OCI-LY7 (cell line): ENCODE data around the gene RNF144A.

Experiments used
- CTCF ChIP-seq: fragments of 200-600 bp; sonication (generic); conservative IDR thresholded peaks from 2 replicates; pipeline ENCODE4 v1.5.1; 2014; ENCODE audit warnings: mild to moderate bottlenecking, antibody characterized with exemption, low read length, moderate library complexity, mixed read lengths
- EZH2phosphoT487 ChIP-seq: fragments of 200-600 bp; sonication (generic); IDR thresholded peaks from 2 replicates; pipeline ENCODE4 v1.6.1; 2018; ENCODE audit warnings: low read depth, borderline replicate concordance, mild to moderate bottlenecking, mixed run types, antibody characterized with exemption, low read length, moderate library complexity, mixed read lengths

GRCh38 chr2:7003895-7004294, 86.7 kb downstream of the RNF144A start:
- TF ChIP-seq CTCF (no peak), EZH2phosphoT487 (no peak)
